Daoy (cell line): ENCODE measurements around the gene IL15. TPM values are rescaled to one million over a fixed set of nuclear protein-coding genes. Genes with fewer than 3 reads are reported as not detected.
"Not testable (repeated sequence)": the region's sequence is repeated elsewhere in the genome, so short reads cannot be mapped to it uniquely, and the experiment has no call there.

Experiments used
- DNase-seq: peaks from one replicate; pipeline ENCODE4 v3.0.0-alpha.2; 2015; ENCODE audit warnings: low read depth
- total RNA-seq: library from RNA; depleted of rRNA; stranded (reverse); fragments of >200 nt; shearing (Covaris generic); gene quantifications from 2 replicates; pipeline ENCODE4 v1.2.3, GENCODE V29; 2014

Gene IL15
- total RNA-seq, 1 experiment from 2014 or later, result 3.4 TPM

- DNase-seq, result no peak
These were observed 66.2 kb downstream of the IL15 start for GRCh38 chr4:141702472-141703182.

GRCh38 chr4:141703497-141703896 lies 67.1 kb downstream of the IL15 start:
- no peak for DNase-seq

GRCh38 chr4:141705048-141705746 lies 68.8 kb downstream of the IL15 start:
- DNase-seq, result no peak

GRCh38 chr4:141705747-141706377 lies 69.5 kb downstream of the IL15 start:
- DNase-seq, result no peak

- DNase-seq, result no peak
These were observed 70.1 kb downstream of the IL15 start for GRCh38 chr4:141706445-141706844.

- DNase-seq, result no peak
These were observed 74.8 kb downstream of the IL15 start for GRCh38 chr4:141711211-141711610.

- no peak for DNase-seq
These were observed 76.8 kb downstream of the IL15 start for GRCh38 chr4:141713185-141713584.

- peak; percentile 54 for DNase-seq
These were observed 77.5 kb downstream of the IL15 start for GRCh38 chr4:141713771-141714445.

GRCh38 chr4:141719585-141719984 lies 83.2 kb downstream of the IL15 start:
- DNase-seq, result no peak

GRCh38 chr4:141721174-141721573 lies 84.8 kb downstream of the IL15 start:
- DNase-seq, result no peak

GRCh38 chr4:141724646-141725045 lies 88.3 kb downstream of the IL15 start:
- no peak for DNase-seq

- no peak for DNase-seq
These were observed 91.0 kb downstream of the IL15 start for GRCh38 chr4:141727420-141727819.

GRCh38 chr4:141730805-141731204 lies 94.4 kb downstream of the IL15 start:
- no peak for DNase-seq

- DNase-seq, result no peak
These were observed 95.1 kb downstream of the IL15 start for GRCh38 chr4:141731481-141731880.

GRCh38 chr4:141739636-141740035 lies 103.3 kb downstream of the IL15 start:
- no peak for DNase-seq

GRCh38 chr4:141746026-141746425 lies 109.6 kb downstream of the IL15 start:
- DNase-seq, result no peak

GRCh38 chr4:141751806-141752205 lies 115.4 kb downstream of the IL15 start:
- DNase-seq, result not testable (repeated sequence)

- DNase-seq, result no peak
These were observed 120.9 kb downstream of the IL15 start for GRCh38 chr4:141757287-141757686.

GRCh38 chr4:141759796-141760425 lies 123.5 kb downstream of the IL15 start:
- no peak for DNase-seq

GRCh38 chr4:141761926-141762325 lies 125.5 kb downstream of the IL15 start:
- DNase-seq, result no peak

GRCh38 chr4:141763374-141763773 lies 127.0 kb downstream of the IL15 start:
- no peak for DNase-seq

GRCh38 chr4:141768954-141769353 lies 132.6 kb downstream of the IL15 start:
- DNase-seq, result peak; percentile 3
